Muscle layer of colon (tissue), 2 donors: ENCODE results near the gene CCDC97.
"Not testable (repeated sequence)": the region's sequence is repeated elsewhere in the genome, so short reads cannot be mapped to it uniquely, and the experiment has no call there.

Experiments used
- H3K27ac ChIP-seq: one replicate; pipeline ENCODE4 v1.7.0; 2013; ENCODE audit warnings: low read depth, mild to moderate bottlenecking, low read length, moderate library complexity
- H3K27me3 ChIP-seq, 2 donors: one replicate each; pipeline ENCODE4 v1.7.0; 2013; ENCODE audit warnings: low read length in 2 of 2, mild to moderate bottlenecking in 2 of 2; ENCODE audit not compliant: insufficient read depth in 2 of 2, control insufficient read depth in 1 of 2
- H3K36me3 ChIP-seq: one replicate; pipeline ENCODE4 v1.7.0; 2013; ENCODE audit warnings: mild to moderate bottlenecking, low read length; ENCODE audit not compliant: insufficient read depth
- H3K4me1 ChIP-seq: one replicate; pipeline ENCODE4 v1.7.0; 2013; ENCODE audit warnings: mild to moderate bottlenecking, low read length; ENCODE audit not compliant: insufficient read depth
- H3K4me3 ChIP-seq, 2 donors: one replicate each; pipeline ENCODE4 v1.7.0; 2013; ENCODE audit warnings: low read length in 2 of 2, low read depth in 1 of 2, mild to moderate bottlenecking in 1 of 2, moderate library complexity in 1 of 2
- H3K9ac ChIP-seq: one replicate; pipeline ENCODE4 v1.7.0; 2013; ENCODE audit warnings: low read length
- H3K9me3 ChIP-seq: one replicate; pipeline ENCODE4 v1.7.0; 2013; ENCODE audit warnings: mild to moderate bottlenecking, low read length
- donor health status: abdominal sarcoma.
- donor health status: Adenocarcinoma of cecum.

The CCDC97 gene

DNA sequence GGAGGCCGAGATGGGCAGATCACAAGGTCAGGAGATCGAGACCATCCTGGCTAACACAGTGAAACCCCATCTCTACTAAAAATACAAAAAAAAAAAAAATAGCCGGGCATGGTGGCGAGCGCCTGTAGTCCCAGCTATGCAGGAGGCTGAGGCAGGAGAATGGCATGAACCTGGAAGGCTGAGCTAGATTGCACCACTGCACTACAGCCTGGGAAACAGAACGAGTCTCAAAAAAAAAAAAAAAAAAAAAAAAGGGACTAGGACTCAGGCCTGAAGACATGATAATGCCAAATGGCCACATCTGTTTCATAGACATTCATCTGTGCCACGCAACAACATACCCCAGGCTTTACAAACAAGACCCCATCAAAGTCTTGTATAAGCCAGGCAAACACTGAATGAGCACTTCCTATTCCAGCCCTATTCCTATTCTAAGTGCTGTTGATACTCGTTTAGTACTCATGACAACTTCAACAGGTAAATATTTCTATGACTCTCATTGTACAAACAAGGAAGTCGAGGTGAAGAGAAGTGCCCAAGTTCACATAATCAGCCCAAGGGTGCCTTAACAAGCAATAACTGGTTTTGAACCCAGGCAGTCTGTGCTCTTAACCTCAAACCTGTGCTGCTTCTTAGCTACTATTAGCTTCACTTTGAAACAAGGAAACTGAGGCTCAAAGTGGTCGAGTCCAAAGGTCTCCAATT is 52.3 kb downstream of the CCDC97 start:
- Histone ChIP-seq H3K9me3 (no peaks in the 10 kb centered on the region), H3K27ac (no peak overlapping the region), H3K27me3 (no peaks in the 10 kb centered on the region), H3K4me3 (no peak overlapping the region), H3K36me3 (no peaks in the 10 kb centered on the region), H3K9ac (no peak overlapping the region), H3K4me1 (peaks cover 15% of the 10 kb centered on the region)

DNA sequence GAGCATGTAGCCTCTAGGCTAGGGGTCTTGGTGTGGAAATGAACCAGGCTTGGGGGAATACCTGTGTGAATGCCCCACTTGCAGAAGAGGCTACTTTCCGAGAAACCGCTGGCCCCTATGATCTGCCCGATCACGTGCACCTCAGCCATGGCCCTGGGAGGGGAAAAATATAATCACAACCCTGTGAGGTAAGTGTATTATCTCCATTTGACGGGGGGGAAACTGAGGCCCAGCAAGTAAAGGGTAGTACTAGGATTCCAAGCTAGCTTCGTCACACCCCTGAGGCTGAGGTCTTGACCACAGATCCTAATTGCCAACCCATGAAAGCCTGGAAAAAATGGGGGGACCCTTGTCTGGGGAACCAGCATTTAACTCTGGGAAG is 53.4 kb downstream of the CCDC97 start:
- Histone ChIP-seq H3K27ac (peak overlapping the region; percentile 65), H3K36me3 (no peaks in the 10 kb centered on the region), H3K9me3 (no peaks in the 10 kb centered on the region), H3K27me3 (no peaks in the 10 kb centered on the region), H3K9ac (peak overlapping the region; percentile 57), H3K4me3 (peak overlapping the region in 1 of 2 donors; percentile 67), H3K4me1 (peaks cover 15% of the 10 kb centered on the region)

DNA sequence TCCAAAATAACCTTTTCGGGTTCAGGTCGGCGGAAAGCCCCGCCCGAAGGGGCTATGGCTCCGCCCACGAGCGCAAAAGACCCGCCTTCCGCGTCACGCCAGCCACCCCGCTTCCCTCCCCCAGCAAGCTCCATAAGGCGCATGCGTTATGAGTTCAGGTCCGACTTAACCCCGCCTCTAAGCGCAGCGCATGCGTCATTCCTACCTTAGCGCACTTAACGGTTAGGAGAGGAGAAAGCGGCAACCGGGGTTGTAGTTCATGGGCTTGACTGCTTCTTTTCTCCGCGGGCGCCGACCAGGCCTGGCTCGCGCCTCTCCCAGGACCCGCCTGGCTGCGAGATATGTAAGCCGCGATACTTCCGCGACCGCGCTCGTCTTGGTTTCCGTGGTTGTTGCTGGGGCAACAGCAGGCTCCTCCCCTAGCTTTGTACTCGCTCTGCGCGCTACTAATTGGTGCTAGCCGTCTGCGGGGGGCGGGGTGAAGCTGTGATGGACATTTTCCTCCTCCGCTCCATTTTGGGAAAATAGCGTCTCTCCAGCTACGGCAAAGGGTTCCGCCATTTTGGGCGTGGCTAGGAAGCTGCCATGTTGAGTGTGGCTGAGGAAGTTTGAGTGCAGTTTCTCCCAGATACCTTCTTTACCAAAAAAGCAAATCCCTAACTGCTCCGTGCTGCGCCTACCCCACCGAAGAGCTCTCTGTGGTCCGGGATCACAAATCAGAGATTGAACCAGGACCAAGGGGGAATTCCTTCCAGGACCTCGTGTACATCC is 54.0 kb downstream of the CCDC97 start, which contains the start of gene B9D2:
Gene B9D2 (minus strand): TSS at position 397 of the 771 bp plus-strand sequence. CDS start 630 bp downstream, outside the sequence.
- Histone ChIP-seq H3K4me3 (peak within 1 kb of the TSS; percentile 30 to 67), H3K9me3 (no peaks in the 10 kb centered on the region), H3K9ac (peak within 1 kb of the TSS; percentile 57), H3K27me3 (no peaks in the 10 kb centered on the region), H3K4me1 (peaks cover 15% of the 10 kb centered on the region), H3K27ac (peak within 1 kb of the TSS; percentile 65), H3K36me3 (no peaks in the 10 kb centered on the region)

GRCh38 chr19:41364524-41365391 is 54.8 kb downstream of the CCDC97 start:
- H3K9me3 ChIP-seq = no peaks in the 10 kb centered on the region
- H3K27me3 ChIP-seq = no peaks in the 10 kb centered on the region
- no peaks in the 10 kb centered on the region for H3K36me3 ChIP-seq
- no peak overlapping the region for H3K9ac ChIP-seq
- peak overlapping the region; percentile 65 for H3K27ac ChIP-seq
- H3K4me3 ChIP-seq = peak overlapping the region; percentile 30 to 67
- peaks cover 15% of the 10 kb centered on the region for H3K4me1 ChIP-seq

DNA sequence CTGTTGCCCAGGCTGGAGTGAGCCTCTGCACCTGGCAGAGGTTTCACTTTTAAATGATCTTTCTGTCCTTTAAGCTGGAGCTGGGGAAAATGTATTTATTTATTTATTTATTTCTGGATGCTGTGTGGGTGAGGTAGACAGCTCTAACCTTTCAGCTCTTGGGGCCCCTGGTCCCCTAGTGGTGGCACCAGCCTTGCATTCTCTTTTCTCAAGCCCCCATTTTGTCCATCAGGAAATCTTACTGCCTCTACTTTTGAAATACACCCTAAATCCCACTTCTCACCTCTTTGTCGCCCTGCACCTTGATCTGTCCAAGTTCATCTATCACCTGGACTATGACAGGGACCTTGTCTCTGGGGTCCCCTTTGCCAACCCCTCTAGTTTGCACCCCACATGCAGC is 56.1 kb downstream of the CCDC97 start:
- H3K27ac ChIP-seq = no peak overlapping the region
- H3K9ac ChIP-seq = no peak overlapping the region
- H3K4me3 ChIP-seq = no peak overlapping the region
- peaks cover 15% of the 10 kb centered on the region for H3K4me1 ChIP-seq
- H3K9me3 ChIP-seq = no peaks in the 10 kb centered on the region
- no peaks in the 10 kb centered on the region for H3K27me3 ChIP-seq
- H3K36me3 ChIP-seq = no peaks in the 10 kb centered on the region

DNA sequence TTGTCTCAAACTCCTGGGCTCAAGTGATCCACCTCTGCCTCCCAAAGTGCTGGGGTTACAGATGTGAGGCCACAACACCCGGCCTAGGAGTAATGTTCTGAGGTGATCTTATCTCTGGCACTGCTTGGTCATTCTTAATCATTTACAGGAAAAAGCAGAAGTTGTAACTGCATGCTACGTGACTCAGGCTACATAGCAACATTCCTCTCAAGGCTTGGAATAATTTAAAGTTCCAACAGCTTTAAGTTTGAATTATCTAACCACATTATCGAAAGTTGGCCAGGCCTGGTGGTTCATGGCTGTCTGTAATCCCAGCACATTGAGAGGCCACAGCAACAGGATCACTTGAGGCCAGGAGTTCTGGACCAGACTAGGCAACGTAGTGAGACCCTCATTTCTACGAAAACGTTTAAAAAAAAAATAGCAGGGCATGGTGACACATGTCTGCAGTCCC is 57.9 kb downstream of the CCDC97 start:
- Histone ChIP-seq H3K9ac (no peak overlapping the region), H3K9me3 (no peaks in the 10 kb centered on the region), H3K27ac (no peak overlapping the region), H3K4me3 (no peak overlapping the region), H3K4me1 (peaks cover 15% of the 10 kb centered on the region), H3K36me3 (no peaks in the 10 kb centered on the region), H3K27me3 (no peaks in the 10 kb centered on the region)

DNA sequence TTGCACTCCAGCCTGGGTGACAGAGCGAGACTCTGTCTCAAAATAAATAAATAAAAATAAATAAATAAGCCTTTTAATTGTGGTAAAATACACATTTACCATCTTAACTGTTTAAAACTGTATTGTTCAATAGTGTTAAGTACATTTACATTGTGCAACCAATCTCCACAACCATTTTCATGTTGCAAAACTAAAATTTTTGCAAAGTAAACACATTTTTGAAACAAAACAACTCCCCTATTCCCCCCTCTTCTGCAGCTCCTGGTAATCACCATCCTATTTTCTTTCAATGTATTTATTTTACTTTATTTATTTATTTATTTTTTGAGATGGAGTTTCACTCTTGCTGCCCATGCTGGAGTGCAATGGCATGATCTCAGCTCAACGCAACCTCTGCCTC is 59.8 kb downstream of the CCDC97 start:
- Histone ChIP-seq H3K4me1 (peaks cover 14% of the 10 kb centered on the region), H3K9me3 (no peaks in the 10 kb centered on the region), H3K4me3 (no peak overlapping the region), H3K9ac (no peak overlapping the region), H3K36me3 (no peaks in the 10 kb centered on the region), H3K27ac (no peak overlapping the region), H3K27me3 (no peaks in the 10 kb centered on the region)

GRCh38 chr19:41371119-41371518 is 61.1 kb downstream of the CCDC97 start:
- peaks cover 14% of the 10 kb centered on the region for H3K4me1 ChIP-seq
- H3K9ac ChIP-seq, H3K36me3 ChIP-seq, H3K27ac ChIP-seq, H3K27me3 ChIP-seq, H3K9me3 ChIP-seq, H3K4me3 ChIP-seq: not testable (repeated sequence)

- no peak overlapping the region for H3K4me3 ChIP-seq
- H3K27me3 ChIP-seq = no peaks in the 10 kb centered on the region
- no peak overlapping the region for H3K27ac ChIP-seq
- no peaks in the 10 kb centered on the region for H3K9me3 ChIP-seq
- no peaks in the 10 kb centered on the region for H3K36me3 ChIP-seq
- no peak overlapping the region for H3K9ac ChIP-seq
- H3K4me1 ChIP-seq = peaks cover 14% of the 10 kb centered on the region
These were observed 61.6 kb downstream of the CCDC97 start for GRCh38 chr19:41371541-41371940.

- Histone ChIP-seq H3K27me3 (no peaks in the 10 kb centered on the region), H3K9me3 (no peaks in the 10 kb centered on the region), H3K4me3 (no peak overlapping the region), H3K9ac (no peak overlapping the region), H3K36me3 (no peaks in the 10 kb centered on the region), H3K4me1 (peaks cover 19% of the 10 kb centered on the region), H3K27ac (no peak overlapping the region)
These were observed 62.5 kb downstream of the CCDC97 start for GRCh38 chr19:41372501-41372900.

DNA sequence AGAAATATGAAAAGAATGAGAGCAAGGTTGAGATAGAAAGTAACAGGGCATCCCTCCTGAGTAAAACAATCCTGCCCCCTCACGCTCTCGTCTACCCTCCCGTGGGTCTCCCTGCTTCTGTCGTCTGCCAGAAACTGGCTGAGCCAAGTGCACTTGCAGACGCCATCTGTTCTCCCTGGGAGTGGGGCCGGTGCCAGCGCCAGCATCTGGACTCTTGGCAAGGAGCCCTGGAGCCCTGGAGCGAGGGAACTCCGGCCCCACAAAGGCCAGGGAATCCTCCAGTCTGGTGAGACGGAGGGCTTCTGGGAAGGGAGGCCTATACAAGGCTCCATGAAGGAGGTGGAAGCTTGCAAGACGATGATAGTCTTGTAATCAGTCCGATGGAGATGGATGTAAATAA is 64.0 kb downstream of the CCDC97 start:
- H3K36me3 ChIP-seq = no peaks in the 10 kb centered on the region
- no peaks in the 10 kb centered on the region for H3K9me3 ChIP-seq
- H3K4me1 ChIP-seq = peaks cover 28% of the 10 kb centered on the region
- no peaks in the 10 kb centered on the region for H3K27me3 ChIP-seq
- peak overlapping the region in 1 of 2 donors; percentile 14 for H3K4me3 ChIP-seq
- H3K27ac ChIP-seq = peak overlapping the region; percentile 32
- no peak overlapping the region for H3K9ac ChIP-seq
